Measurements from ENCODE around the gene YAP1.

The YAP1 gene

DNA sequence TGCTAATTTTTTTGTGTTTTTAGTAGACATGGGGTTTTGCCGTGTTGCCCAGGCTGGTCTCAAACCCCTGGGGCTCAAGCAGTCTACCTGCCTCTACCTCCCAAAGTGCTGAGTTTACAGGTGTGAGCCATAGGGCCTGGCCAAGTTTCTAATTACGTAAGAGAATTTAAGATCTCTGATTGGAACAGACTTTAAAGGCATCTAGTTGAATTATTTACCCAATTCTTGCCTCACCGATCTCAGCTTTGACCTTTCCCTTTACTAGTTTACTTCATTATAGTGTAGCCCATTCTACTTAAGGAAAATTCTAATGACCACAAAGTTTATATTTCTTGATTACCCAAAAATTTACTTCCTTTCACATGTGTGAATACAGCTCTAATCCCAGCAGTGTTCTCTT lies 81.6 kb downstream of the YAP1 start:
- TF ChIP-seq, protein P1, sequence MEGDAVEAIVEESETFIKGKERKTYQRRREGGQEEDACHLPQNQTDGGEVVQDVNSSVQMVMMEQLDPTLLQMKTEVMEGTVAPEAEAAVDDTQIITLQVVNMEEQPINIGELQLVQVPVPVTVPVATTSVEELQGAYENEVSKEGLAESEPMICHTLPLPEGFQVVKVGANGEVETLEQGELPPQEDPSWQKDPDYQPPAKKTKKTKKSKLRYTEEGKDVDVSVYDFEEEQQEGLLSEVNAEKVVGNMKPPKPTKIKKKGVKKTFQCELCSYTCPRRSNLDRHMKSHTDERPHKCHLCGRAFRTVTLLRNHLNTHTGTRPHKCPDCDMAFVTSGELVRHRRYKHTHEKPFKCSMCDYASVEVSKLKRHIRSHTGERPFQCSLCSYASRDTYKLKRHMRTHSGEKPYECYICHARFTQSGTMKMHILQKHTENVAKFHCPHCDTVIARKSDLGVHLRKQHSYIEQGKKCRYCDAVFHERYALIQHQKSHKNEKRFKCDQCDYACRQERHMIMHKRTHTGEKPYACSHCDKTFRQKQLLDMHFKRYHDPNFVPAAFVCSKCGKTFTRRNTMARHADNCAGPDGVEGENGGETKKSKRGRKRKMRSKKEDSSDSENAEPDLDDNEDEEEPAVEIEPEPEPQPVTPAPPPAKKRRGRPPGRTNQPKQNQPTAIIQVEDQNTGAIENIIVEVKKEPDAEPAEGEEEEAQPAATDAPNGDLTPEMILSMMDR (IDR thresholded peaks at IDR 0.05; ENCODE audit: extremely low read depth, missing control alignments): no peak
- no peak for DNase-seq (ENCODE audit: low spot score)

DNA sequence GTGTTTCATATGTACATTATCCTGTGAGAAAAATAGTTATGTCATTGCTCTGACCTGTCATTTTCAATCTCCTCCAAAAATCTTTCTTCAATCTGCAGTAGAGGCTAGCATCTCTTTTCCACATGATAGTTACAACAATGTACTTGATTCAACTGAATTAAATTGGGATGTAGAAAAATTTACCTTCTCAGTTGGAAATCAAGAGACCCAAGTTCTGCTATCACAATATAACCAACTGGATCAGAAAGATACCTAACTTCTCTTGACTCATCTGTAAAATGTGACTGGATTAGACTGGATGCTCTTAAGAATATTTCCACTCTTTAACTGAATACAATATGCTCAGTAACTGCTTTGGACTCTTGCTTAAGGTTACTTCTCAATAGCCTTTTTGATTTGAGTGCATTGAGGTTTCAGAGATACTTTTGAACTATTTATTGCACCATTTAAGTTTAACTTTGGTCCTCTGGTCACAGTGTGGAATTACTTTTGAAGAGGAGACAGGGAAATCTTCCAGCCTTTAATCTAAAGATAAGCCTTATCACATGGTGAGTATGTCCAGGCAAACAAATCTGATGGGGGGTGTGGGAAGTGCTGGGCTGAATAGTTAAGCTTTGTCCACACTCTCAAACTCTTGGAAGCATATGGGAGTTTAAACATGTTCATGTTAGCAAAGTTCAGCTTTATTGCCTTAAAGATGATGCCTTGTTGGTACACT lies 82.3 kb downstream of the YAP1 start:
- TF ChIP-seq, protein P1 (IDR thresholded peaks at IDR 0.05; ENCODE audit: extremely low read depth, missing control alignments): no peak
- DNase-seq (ENCODE audit: low spot score): no peak

DNA sequence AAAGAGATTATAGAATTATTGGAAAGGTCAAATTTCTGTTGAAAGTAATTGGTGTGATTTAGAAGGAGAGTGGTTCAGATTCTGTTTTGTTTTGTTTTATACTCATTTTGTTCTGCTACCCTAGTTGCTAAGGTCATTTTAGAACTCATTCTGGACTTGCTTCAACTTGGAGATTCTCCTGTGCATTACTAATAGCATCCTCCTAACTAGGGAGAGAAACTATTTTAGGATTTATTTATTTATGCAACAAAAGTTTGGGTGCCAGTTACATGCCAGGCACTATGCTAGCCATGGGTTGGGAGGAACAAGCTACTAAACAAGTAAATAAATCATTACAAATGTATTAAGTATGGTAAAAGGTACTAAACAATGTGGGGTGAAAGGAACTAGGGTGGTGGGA lies 84.0 kb downstream of the YAP1 start:
- TF ChIP-seq, protein P1 (IDR thresholded peaks at IDR 0.05; ENCODE audit: extremely low read depth, missing control alignments): no peak
- DNase-seq (ENCODE audit: low spot score): no peak

DNA sequence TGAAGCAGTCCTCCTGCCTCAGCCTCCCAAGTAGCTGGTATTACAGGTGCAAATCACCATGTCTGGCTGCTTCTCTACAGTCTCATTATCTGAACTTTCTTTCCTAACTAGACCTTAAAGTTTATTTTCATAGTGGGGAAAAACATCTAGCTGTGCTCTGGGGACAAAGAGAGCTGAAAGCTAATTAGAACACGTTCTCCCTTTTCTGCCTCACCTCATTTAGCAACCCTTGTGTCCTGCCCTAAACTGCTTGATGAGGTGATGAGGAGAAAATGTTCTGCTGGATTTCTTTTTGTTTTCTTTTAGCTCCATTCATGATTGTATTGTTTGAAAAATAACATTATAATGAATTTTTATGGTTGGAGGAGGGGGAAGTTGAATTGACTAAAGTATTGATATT lies 84.7 kb downstream of the YAP1 start:
- DNase-seq (ENCODE audit: low spot score): no peak
- TF ChIP-seq, protein P1 (IDR thresholded peaks at IDR 0.05; ENCODE audit: extremely low read depth, missing control alignments): no peak

DNA sequence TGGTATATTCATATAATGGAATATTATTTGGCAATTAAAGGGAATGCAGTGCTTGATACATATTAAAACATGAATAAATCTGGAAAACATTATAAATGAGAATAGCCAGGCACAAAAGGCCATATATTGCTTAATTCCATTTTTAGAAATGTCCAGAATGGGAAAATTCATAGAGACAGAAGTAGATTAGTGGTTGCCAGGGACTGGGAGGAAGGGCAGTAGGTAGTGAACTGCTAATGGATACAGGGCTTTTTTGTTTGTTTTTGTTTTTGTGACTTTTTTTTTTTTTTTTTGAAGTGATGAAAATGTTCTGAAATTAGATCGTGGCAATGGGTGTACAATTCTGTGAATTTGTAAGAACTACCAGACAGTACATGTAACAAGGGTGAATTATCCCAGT lies 86.1 kb downstream of the YAP1 start:
- TF ChIP-seq, protein P1 (IDR thresholded peaks at IDR 0.05; ENCODE audit: extremely low read depth, missing control alignments): no peak
- no peak for DNase-seq (ENCODE audit: low spot score)

DNA sequence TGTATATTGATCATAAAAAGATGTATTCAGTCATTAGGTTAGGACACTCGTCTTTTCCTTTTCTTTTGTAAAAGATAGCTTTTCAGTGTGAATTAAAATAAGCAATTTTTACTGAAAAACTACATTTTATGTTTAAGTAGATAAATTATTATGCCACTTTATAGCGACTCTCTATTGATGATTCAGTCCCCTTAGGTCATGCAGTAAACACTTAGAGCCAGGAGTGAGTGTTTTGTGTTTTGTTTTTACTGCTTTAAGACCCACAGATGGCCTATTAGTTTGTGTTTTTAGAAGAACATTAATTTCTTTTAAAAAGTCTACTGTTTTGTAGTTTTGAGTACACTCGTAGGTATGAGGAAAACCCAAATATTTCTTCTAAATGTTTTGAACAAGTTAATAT lies 86.6 kb downstream of the YAP1 start:
- TF ChIP-seq, protein P1 (IDR thresholded peaks at IDR 0.05; ENCODE audit: extremely low read depth, missing control alignments): no peak
- DNase-seq (ENCODE audit: low spot score): no peak

DNA sequence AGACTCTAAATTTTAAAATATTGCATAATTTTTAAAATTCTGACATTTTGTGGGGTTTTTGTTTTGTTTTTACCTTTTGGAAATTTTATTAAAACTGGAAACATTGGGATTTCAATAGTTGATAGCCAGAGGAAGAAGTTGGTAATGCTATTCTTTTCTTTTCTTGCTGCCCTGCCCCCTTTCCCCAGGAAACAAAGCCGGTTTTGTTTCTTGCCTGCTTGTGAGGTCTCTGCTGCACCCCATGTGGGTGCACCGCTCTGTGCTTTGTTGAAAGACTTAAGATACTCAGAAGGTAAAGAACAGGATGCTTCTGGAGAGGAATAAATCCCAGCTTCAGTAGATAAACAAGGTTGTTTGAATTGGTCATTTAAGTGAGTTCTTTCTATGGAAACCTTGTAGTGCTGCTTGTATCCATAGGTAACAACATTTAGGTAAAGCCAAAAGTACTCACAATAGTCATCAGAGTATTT lies 87.5 kb downstream of the YAP1 start:
- DNase-seq (ENCODE audit: low spot score): no peak
- TF ChIP-seq, protein P1 (IDR thresholded peaks at IDR 0.05; ENCODE audit: extremely low read depth, missing control alignments): no peak

Data from GM20000 (cell line).